Glutamatergic neuron (in vitro differentiated cells): ENCODE measurements around the gene RHOH. TPM values are rescaled to one million over a fixed set of nuclear protein-coding genes. Genes with fewer than 3 reads are reported as not detected.

Experiments
- DNase-seq: peaks from one replicate; pipeline ENCODE4 v3.0.0; 2022
- H3K27ac Mint-ChIP-seq: one replicate; pipeline ENCODE4 v1.8.0; 2020; ENCODE audit warnings: mild to moderate bottlenecking, mixed read lengths, inconsistent platforms; ENCODE audit not compliant: unreplicated experiment
- H3K27me3 Mint-ChIP-seq: one replicate; pipeline ENCODE4 v1.8.0; 2020; ENCODE audit warnings: mild to moderate bottlenecking, moderate library complexity, mixed read lengths, inconsistent platforms; ENCODE audit not compliant: unreplicated experiment
- H3K36me3 Mint-ChIP-seq: one replicate; pipeline ENCODE4 v1.8.0; 2020; ENCODE audit warnings: mild to moderate bottlenecking, mixed read lengths, inconsistent platforms; ENCODE audit not compliant: unreplicated experiment
- H3K4me1 Mint-ChIP-seq: one replicate; pipeline ENCODE4 v1.8.0; 2020; ENCODE audit warnings: mild to moderate bottlenecking, low read depth, mixed read lengths, inconsistent platforms; ENCODE audit not compliant: unreplicated experiment
- H3K4me3 Mint-ChIP-seq: one replicate; pipeline ENCODE4 v1.8.0; 2020; ENCODE audit warnings: mild to moderate bottlenecking, mixed read lengths, inconsistent platforms; ENCODE audit not compliant: unreplicated experiment
- H3K9me3 Mint-ChIP-seq: one replicate; pipeline ENCODE4 v1.8.0; 2020; ENCODE audit warnings: mild to moderate bottlenecking, moderate library complexity, mixed read lengths, inconsistent platforms; ENCODE audit not compliant: unreplicated experiment
- total RNA-seq: library from RNA; stranded (reverse); fragmentation: NEBNext Ultra II Directional; extraction: Animal tissue kit (Norgen Biotek cat#: 25700); gene quantifications from one replicate; pipeline ENCODE4 v1.2.1, GENCODE V29; 2021; ENCODE audit not compliant: unreplicated experiment
- TF ChIP-seq, protein P1 (sequence below): fragments of 200-600 bp; sonication (generic); IDR thresholded peaks from one replicate; pipeline ENCODE4 v1.5.0; 2021; ENCODE audit not compliant: partially characterized antibody, unreplicated experiment

Gene RHOH
- total RNA-seq, 1 donor from 2014 or later, result not detected

GRCh38 chr4:40157436-40157835 lies 39.4 kb upstream of the RHOH start:
- Mint-ChIP-seq H3K36me3 (no peaks in the 10 kb centered on the region), H3K9me3 (no peaks in the 10 kb centered on the region), H3K27ac (no peak overlapping the region), H3K4me1 (no peaks in the 10 kb centered on the region), H3K4me3 (no peak overlapping the region), H3K27me3 (no peaks in the 10 kb centered on the region)
- TF ChIP-seq, protein P1, sequence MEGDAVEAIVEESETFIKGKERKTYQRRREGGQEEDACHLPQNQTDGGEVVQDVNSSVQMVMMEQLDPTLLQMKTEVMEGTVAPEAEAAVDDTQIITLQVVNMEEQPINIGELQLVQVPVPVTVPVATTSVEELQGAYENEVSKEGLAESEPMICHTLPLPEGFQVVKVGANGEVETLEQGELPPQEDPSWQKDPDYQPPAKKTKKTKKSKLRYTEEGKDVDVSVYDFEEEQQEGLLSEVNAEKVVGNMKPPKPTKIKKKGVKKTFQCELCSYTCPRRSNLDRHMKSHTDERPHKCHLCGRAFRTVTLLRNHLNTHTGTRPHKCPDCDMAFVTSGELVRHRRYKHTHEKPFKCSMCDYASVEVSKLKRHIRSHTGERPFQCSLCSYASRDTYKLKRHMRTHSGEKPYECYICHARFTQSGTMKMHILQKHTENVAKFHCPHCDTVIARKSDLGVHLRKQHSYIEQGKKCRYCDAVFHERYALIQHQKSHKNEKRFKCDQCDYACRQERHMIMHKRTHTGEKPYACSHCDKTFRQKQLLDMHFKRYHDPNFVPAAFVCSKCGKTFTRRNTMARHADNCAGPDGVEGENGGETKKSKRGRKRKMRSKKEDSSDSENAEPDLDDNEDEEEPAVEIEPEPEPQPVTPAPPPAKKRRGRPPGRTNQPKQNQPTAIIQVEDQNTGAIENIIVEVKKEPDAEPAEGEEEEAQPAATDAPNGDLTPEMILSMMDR, result no peak
- DNase-seq, result no peak

DNA sequence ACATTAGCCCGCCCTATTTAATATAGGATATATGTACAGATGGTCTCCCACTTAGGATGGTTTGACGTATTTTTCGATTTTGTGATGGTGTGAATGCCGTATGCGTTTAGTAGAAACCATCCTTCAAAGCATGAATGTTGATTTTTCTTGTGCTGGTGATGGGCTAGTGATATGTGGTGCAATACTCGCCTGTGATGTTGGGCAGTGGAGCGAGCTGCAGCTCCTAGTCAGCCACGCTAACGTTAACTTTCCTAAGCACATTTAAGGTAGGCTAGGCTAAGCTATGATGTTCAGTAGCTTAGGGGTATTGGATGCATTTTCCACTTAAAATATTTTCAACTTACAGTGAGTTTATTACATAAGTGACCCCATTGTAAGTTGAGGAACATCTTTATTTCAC lies 36.6 kb upstream of the RHOH start:
- Mint-ChIP-seq H3K9me3 (no peaks in the 10 kb centered on the region), H3K36me3 (no peaks in the 10 kb centered on the region), H3K27me3 (peaks cover 1% of the 10 kb centered on the region), H3K4me1 (no peaks in the 10 kb centered on the region), H3K27ac (no peak overlapping the region), H3K4me3 (no peak overlapping the region)
- TF ChIP-seq, protein P1, result no peak
- no peak for DNase-seq

DNA sequence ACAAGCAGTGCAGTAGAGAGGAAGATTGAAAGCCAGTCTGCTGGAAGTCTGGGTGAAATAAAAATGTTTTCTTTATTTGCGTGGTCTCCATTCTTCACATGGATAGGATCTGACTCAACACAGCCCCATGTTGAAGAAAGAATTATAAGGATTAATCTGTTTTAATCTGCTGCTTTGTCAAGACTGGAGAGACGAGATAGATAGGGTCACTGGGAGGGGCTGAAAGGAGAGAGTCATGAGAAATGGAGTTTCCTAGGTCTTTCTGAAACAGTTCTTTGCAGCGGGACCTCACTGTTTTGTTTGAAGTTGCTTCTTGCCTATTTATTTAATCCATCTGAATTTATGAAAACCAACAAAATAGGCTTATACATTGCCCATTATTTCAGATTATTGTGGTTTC lies 32.4 kb upstream of the RHOH start:
- Mint-ChIP-seq H3K9me3 (peaks cover 2% of the 10 kb centered on the region), H3K27ac (no peak overlapping the region), H3K4me3 (no peak overlapping the region), H3K36me3 (peaks cover 4% of the 10 kb centered on the region), H3K4me1 (no peaks in the 10 kb centered on the region), H3K27me3 (peaks cover 2% of the 10 kb centered on the region)
- TF ChIP-seq, protein P1, result no peak
- no peak for DNase-seq

GRCh38 chr4:40165916-40166315 lies 30.9 kb upstream of the RHOH start:
- peaks cover 2% of the 10 kb centered on the region for H3K27me3 Mint-ChIP-seq
- no peaks in the 10 kb centered on the region for H3K4me1 Mint-ChIP-seq
- DNase-seq, result no peak
- H3K36me3 Mint-ChIP-seq, result peaks cover 4% of the 10 kb centered on the region
- H3K9me3 Mint-ChIP-seq, result peaks cover 2% of the 10 kb centered on the region
- no peak overlapping the region for H3K4me3 Mint-ChIP-seq
- no peak overlapping the region for H3K27ac Mint-ChIP-seq
- TF ChIP-seq, protein P1, result no peak

DNA sequence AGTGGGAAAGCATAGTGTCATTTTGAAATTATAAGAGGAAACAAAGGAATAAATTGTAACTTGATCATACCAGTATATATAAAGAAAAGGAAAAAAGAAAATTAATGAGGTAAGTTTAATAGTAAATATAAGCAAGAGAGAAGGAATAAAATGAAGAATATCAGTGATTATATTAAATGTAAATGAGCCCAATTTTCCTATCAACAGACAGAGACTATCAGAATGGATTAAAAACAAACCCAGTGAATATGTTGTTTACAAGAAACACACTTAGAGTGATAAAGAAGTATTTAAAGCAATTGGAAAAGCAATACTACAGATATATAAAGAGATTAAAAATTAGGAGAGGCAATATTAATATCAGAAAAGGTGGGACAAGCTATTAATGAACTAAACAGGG lies 28.8 kb upstream of the RHOH start:
- no peak for DNase-seq
- Mint-ChIP-seq H3K36me3 (peaks cover 4% of the 10 kb centered on the region), H3K27ac (no peak overlapping the region), H3K4me1 (no peaks in the 10 kb centered on the region), H3K4me3 (no peak overlapping the region), H3K27me3 (peaks cover 2% of the 10 kb centered on the region), H3K9me3 (peaks cover 2% of the 10 kb centered on the region)
- TF ChIP-seq, protein P1, result no peak
